Esophagus muscularis mucosa (tissue), 4 donors: Measurements from ENCODE around the gene ELP4. TPM values are rescaled to one million over a fixed set of nuclear protein-coding genes. Genes with fewer than 3 reads are reported as not detected.

ENCODE experiments used
- DNase-seq: peaks from one replicate; pipeline ENCODE4 v3.0.0-alpha.2; 2017; ENCODE audit errors: extremely low spot score
- H3K27ac ChIP-seq, 4 donors: fragments of 200-600 bp; sonication (generic); replicated peaks in 1 of 4; 1 replicate in 3 of 4; 2 replicates in 1 of 4; pipeline ENCODE4 v1.5.1; 2016 to 2019; ENCODE audit warnings: mild to moderate bottlenecking in 1 of 4
- H3K27me3 ChIP-seq, 4 donors: fragments of 200-600 bp; sonication (generic); one replicate each; pipeline versions ENCODE4 v1.5.1 to v1.6.0; 2016 to 2019
- H3K36me3 ChIP-seq, 4 donors: fragments of 200-600 bp; sonication (generic); one replicate each; pipeline ENCODE4 v1.5.1; 2016 to 2019
- H3K4me1 ChIP-seq, 4 donors: fragments of 200-600 bp; sonication (generic); one replicate each; pipeline ENCODE4 v1.5.1; 2016 to 2019
- H3K4me3 ChIP-seq, 4 donors: fragments of 200-600 bp; sonication (generic); 1 replicate in 2 of 4; 2 replicates in 2 of 4; pipeline ENCODE4 v1.5.1; 2016 to 2019; ENCODE audit warnings: mild to moderate bottlenecking in 4 of 4, moderate library complexity in 1 of 4
- H3K9me3 ChIP-seq, 4 donors: fragments of 200-600 bp; sonication (generic); 1 replicate in 3 of 4; 2 replicates in 1 of 4; pipeline ENCODE4 v1.5.1; 2016 to 2019
- EP300 ChIP-seq: sonication (generic); formaldehyde crosslinking; IDR thresholded peaks from one replicate; pipeline ENCODE4 v1.6.1; 2017; ENCODE audit warnings: antibody characterized with exemption
- POLR2A ChIP-seq: fragments of 450-650 bp; IDR thresholded peaks from one replicate; pipeline ENCODE4 v1.6.1; 2017; ENCODE audit warnings: antibody characterized with exemption, moderate library complexity, mild to moderate bottlenecking, low read depth
- POLR2AphosphoS5 ChIP-seq, 2 donors: sonication (generic); formaldehyde crosslinking; IDR thresholded peaks; one replicate each; pipeline ENCODE4 v1.6.1; 2017; ENCODE audit warnings: antibody characterized with exemption in 2 of 2
- WGBS: methylation state at CpG from one replicate; pipeline ENCODE4 v1.1.5; 2018; 5-methylcytosine and 5-hydroxymethylcytosine counted together
- intact Hi-C: fragments of 100-400 bp; cut with DNase I; formaldehyde crosslinking; loops from one replicate; pipeline ENCODE4 v1.15.1; 2023
- total RNA-seq, 4 donors: library from RNA; depleted of rRNA; stranded (reverse); fragments of >200 nt; gene quantifications; one replicate each; pipeline versions ENCODE4 v1.1.0 to v1.2.1, GENCODE V29; 2016
- TF ChIP-seq, protein P1 (sequence below), 3 experiments: fragments of 200-600 bp in 2 of 3; fragments of 450-650 bp in 1 of 3; sonication (generic) in 2 of 3; IDR thresholded peaks; one replicate each; pipeline ENCODE4 v1.5.1; 2017 to 2019; ENCODE audit warnings: antibody characterized with exemption in 3 of 3, mild to moderate bottlenecking in 2 of 3, moderate library complexity in 1 of 3

Gene ELP4
- total RNA-seq, 4 donors from 2014 or later, result 18.1 to 25.5 (median 19.2) TPM

GRCh38 chr11:31772412-31772811 is 262.8 kb downstream of the ELP4 start:
- no peak overlapping the region for H3K4me3 ChIP-seq
- no peak overlapping the region for H3K27ac ChIP-seq
- no peaks in the 10 kb centered on the region for H3K9me3 ChIP-seq
- no peaks in the 10 kb centered on the region for H3K4me1 ChIP-seq
- no peaks in the 10 kb centered on the region for H3K27me3 ChIP-seq
- intact Hi-C loops, result no loop called here
- no peak for DNase-seq
- WGBS, result 74% methylated on average over 2 of the region's 2 CpGs
- TF ChIP-seq POLR2A, result no peak
- TF ChIP-seq, protein P1, sequence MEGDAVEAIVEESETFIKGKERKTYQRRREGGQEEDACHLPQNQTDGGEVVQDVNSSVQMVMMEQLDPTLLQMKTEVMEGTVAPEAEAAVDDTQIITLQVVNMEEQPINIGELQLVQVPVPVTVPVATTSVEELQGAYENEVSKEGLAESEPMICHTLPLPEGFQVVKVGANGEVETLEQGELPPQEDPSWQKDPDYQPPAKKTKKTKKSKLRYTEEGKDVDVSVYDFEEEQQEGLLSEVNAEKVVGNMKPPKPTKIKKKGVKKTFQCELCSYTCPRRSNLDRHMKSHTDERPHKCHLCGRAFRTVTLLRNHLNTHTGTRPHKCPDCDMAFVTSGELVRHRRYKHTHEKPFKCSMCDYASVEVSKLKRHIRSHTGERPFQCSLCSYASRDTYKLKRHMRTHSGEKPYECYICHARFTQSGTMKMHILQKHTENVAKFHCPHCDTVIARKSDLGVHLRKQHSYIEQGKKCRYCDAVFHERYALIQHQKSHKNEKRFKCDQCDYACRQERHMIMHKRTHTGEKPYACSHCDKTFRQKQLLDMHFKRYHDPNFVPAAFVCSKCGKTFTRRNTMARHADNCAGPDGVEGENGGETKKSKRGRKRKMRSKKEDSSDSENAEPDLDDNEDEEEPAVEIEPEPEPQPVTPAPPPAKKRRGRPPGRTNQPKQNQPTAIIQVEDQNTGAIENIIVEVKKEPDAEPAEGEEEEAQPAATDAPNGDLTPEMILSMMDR (IDR thresholded peaks at IDR 0.05), result no peak
- no peak for TF ChIP-seq EP300
- no peak for TF ChIP-seq POLR2AphosphoS5 (IDR thresholded peaks at IDR 0.05)
- H3K36me3 ChIP-seq, result no peaks in the 10 kb centered on the region

DNA sequence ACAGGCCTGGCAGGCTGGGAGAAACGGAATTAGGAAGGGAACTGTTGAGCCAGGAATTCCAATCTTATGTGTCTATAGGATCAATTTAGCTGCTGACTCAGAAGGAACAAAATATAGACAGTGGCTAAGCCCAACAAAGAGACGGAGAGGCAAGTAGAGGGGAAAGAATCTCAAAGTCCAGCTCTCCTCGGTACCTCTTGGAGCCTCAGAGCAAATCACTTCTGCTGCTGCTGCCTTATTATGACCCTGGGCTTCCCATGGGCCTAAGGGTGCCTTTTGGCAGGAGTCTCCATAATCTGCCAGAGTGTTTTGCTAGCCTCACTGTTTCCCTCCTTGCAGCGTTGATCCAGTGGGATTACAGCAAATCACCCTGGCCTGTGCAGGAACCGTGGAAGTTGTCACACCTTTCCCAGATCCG is 269.8 kb downstream of the ELP4 start:
- WGBS, result 62% methylated on average over 6 of the region's 6 CpGs
- Histone ChIP-seq H3K27ac (no peak overlapping the region), H3K9me3 (no peaks in the 10 kb centered on the region), H3K27me3 (no peaks in the 10 kb centered on the region), H3K4me3 (no peak overlapping the region), H3K4me1 (no peaks in the 10 kb centered on the region), H3K36me3 (peaks cover 0 to 5% (median 0%) of the 10 kb centered on the region in 4 donors)
- TF ChIP-seq, protein P1 (IDR thresholded peaks at IDR 0.05), result no peak
- TF ChIP-seq EP300 (no peak), POLR2AphosphoS5 (IDR thresholded peaks at IDR 0.05) (no peak), POLR2A (no peak)
- DNase-seq, result no peak
- intact Hi-C loops, result no loop called here

GRCh38 chr11:31780078-31780477 is 270.5 kb downstream of the ELP4 start:
- TF ChIP-seq POLR2AphosphoS5 (IDR thresholded peaks at IDR 0.05) (no peak), EP300 (no peak), POLR2A (no peak)
- TF ChIP-seq, protein P1 (IDR thresholded peaks at IDR 0.05), result no peak
- no peak overlapping the region for H3K4me3 ChIP-seq
- H3K9me3 ChIP-seq, result no peaks in the 10 kb centered on the region
- H3K27ac ChIP-seq, result no peak overlapping the region
- H3K27me3 ChIP-seq, result no peaks in the 10 kb centered on the region
- DNase-seq, result no peak
- H3K36me3 ChIP-seq, result peaks cover 0 to 5% (median 0%) of the 10 kb centered on the region in 4 donors
- 98% methylated on average over 4 of the region's 4 CpGs for WGBS
- no peaks in the 10 kb centered on the region for H3K4me1 ChIP-seq
- intact Hi-C loops, result no loop called here

- no peak for DNase-seq
- Histone ChIP-seq H3K9me3 (no peaks in the 10 kb centered on the region), H3K4me1 (no peaks in the 10 kb centered on the region), H3K27ac (no peak overlapping the region), H3K27me3 (no peaks in the 10 kb centered on the region), H3K4me3 (no peak overlapping the region), H3K36me3 (peaks cover 0 to 5% (median 0%) of the 10 kb centered on the region in 4 donors)
- intact Hi-C loops, result no loop called here
- WGBS, result 75% methylated on average over 5 of the region's 5 CpGs
- TF ChIP-seq POLR2AphosphoS5 (IDR thresholded peaks at IDR 0.05) (no peak), POLR2A (no peak), EP300 (no peak)
- TF ChIP-seq, protein P1 (IDR thresholded peaks at IDR 0.05), result no peak
Observed at GRCh38 chr11:31780480-31780971, 271.0 kb downstream of the ELP4 start.

DNA sequence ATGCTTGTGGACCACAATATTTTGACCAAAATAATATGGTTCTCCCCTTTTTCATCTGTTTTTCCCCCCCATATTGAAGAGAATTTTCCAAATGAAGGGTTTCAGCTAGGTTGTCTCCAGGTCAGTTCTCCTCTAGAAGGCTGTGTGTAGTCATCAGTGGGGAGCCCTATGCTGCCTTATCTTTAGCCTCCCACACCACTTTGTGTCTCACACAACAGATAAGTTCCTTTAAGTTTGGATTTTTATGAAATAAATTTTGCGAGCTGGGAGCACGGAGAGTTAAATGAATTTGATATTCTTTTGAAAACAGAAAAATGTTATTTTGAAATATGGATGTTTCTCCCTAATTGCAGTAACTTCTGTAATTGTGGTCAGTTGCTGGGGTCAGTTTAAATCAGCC is 272.7 kb downstream of the ELP4 start:
- no peak for DNase-seq
- TF ChIP-seq, protein P1 (IDR thresholded peaks at IDR 0.05), result no peak
- TF ChIP-seq POLR2AphosphoS5 (IDR thresholded peaks at IDR 0.05) (no peak), POLR2A (no peak), EP300 (no peak)
- Histone ChIP-seq H3K36me3 (peaks cover 0 to 5% (median 0%) of the 10 kb centered on the region in 4 donors), H3K27me3 (no peaks in the 10 kb centered on the region), H3K4me3 (no peak overlapping the region), H3K9me3 (no peaks in the 10 kb centered on the region), H3K27ac (no peak overlapping the region), H3K4me1 (no peaks in the 10 kb centered on the region)
- 94% methylated on average over 2 of the region's 2 CpGs for whole genome bisulfite sequencing
- intact Hi-C loops, result no loop called here
